HG03060 (cell line): Measurements from ENCODE around the gene NPIPB9.

ENCODE experiments used
- ATAC-seq: cut with Tn5 transposase; IDR thresholded peaks from one replicate; pipeline ENCODE4 v1.9.1; 2021; ENCODE audit warnings: low read depth, moderate number of reproducible peaks; ENCODE audit not compliant: unreplicated experiment

The NPIPB9 gene

DNA sequence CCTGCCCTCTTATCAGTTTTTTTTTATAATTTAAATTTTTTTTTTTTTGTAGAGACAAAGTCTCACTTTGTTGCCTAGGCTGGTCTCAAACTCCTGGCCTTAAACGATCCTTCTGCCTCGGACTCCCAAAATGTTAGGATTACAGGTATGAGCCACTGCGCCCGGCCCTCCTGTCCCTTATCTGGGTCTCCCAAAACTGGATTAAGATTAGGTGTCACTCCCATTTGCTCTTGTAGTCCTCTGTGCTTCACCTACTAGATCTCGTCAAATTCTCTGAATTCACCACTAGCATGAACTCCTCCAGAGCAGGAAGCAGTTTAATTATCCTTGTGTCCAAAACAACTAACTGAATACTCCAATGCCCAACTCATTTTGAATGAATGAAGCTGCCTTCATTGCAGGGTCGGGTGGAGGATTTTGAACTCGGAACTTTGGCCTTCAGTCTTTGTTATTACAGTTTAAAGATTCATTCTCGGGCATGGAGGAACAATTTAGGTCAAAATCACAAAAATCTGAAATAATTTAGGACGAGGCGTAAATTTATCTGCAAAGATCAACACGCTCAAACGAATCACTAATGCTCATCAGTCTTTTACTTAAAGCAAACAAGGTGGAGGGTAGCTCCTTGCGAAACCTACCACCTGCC lies 70.4 kb downstream of the NPIPB9 start:
- ATAC-seq: no peak
